GM12874 (cell line): ENCODE results near the gene HSPA8.

Experiments
- CTCF ChIP-seq: IDR thresholded peaks from 2 replicates; pipeline ENCODE4 v1.5.1; 2011; ENCODE audit warnings: low read depth, mild to moderate bottlenecking, control low read depth, low read length, moderate library complexity; ENCODE audit not compliant: insufficient read depth

HSPA8 gene

GRCh38 chr11:123063826-123064657 lies 2.1 kb upstream of the HSPA8 start:
- TF ChIP-seq CTCF: no peak

- no peak for TF ChIP-seq CTCF
These were observed 1.2 kb upstream of the HSPA8 start for GRCh38 chr11:123062892-123063825.

GRCh38 chr11:123062158-123062891 lies 389 bp upstream of the HSPA8 start:
- no peak for TF ChIP-seq CTCF

- no peak for TF ChIP-seq CTCF
These were observed 1.5 kb downstream of the HSPA8 start for GRCh38 chr11:123060277-123061000.

- TF ChIP-seq CTCF: no peak
These were observed 4.2 kb downstream of the HSPA8 start for GRCh38 chr11:123057661-123058305.

DNA sequence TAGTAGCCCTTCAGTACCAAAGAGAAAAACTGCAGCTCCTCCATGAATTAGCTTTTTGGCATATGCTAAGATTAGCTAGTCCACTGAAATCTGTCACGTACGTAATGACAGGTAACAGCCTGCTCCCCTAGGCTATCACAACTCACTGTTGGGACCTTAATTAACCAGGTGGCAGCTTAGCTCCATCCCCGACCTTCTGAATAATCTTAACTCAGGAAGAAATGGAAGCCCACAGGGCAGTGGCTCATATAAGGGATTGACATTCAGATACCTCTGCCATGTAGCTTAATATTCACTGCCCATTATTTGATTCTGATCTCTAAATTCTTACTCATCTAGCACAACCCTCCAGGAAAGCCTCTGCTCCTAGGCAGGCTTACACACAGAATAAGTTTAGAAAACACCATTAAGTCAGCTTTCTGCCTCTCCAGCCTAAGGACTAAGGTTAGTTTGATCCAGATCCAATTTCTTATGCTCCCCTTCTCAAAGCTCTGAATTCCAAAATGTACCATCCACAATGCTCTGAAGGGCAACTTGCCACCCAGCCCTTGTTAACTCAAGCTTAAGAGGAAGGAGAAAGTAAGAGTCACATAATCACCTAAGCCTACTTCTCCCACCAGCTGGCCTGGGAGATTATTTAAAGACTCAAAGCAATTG lies 5.0 kb downstream of the HSPA8 start:
- no peak for TF ChIP-seq CTCF
